GM18519 (cell line): ENCODE measurements around the gene KCNAB1.
"Not testable (repeated sequence)": the region's sequence is repeated elsewhere in the genome, so short reads cannot be mapped to it uniquely, and the experiment has no call there.

Experiments
- ATAC-seq: cut with Tn5 transposase; IDR thresholded peaks from one replicate; pipeline ENCODE4 v1.9.1; 2021; ENCODE audit warnings: mild to moderate bottlenecking, moderate library complexity; ENCODE audit not compliant: unreplicated experiment, low FRiP score

Gene KCNAB1

GRCh38 chr3:156135921-156136638, 15.7 kb downstream of the KCNAB1 start:
- no peak for ATAC-seq

GRCh38 chr3:156137397-156137796, 17.0 kb downstream of the KCNAB1 start:
- ATAC-seq: not testable (repeated sequence)

GRCh38 chr3:156140001-156140595, 19.7 kb downstream of the KCNAB1 start:
- no peak for ATAC-seq

GRCh38 chr3:156142702-156143101, 22.3 kb downstream of the KCNAB1 start:
- ATAC-seq: no peak

- ATAC-seq: no peak
Observed at GRCh38 chr3:156143136-156143535, 22.8 kb downstream of the KCNAB1 start.

- ATAC-seq: no peak
Observed at GRCh38 chr3:156144060-156144459, 23.7 kb downstream of the KCNAB1 start.

DNA sequence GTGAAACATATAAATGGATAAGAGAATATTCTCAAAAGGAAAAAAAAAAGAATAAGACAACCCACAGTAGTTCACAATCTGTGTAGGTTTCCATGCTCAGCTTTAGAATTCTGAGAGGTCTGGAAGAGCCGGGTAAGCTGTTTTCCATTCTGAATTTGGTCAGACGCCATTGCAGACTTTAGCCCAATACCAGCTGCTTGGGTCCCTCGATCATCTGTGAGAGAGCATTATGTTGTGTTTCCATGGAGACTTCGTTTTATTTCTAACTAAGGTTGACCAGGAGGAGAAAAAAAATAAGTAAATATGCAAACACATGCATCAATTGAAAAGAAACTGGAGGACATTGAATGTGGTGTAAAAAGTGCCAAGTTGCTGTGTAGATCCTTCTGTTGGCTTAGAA, 25.5 kb downstream of the KCNAB1 start:
- no peak for ATAC-seq

GRCh38 chr3:156148345-156148945, 28.1 kb downstream of the KCNAB1 start:
- ATAC-seq: no peak

DNA sequence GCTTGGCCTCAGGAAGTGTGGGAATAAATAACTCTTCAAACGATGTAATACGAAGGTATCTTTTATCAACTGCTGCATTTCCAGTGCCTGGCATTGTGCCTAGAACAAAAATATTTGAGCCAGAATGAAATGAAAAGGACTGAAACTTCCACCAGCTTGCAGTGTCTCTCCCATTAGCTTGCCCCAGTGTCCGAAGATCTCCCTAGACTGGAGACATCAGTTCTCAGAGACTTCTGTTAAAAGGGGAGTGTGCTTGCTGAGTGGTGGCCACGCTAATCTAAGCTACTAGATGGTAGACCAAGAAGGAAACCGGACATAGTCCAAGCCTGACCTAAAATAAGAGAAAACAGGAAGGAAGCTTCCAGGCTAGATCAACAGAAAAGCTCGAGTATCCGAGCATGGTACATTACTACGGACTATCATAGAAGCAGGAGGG, 28.6 kb downstream of the KCNAB1 start:
- ATAC-seq: no peak

- ATAC-seq: no peak
Observed at GRCh38 chr3:156149876-156150275, 29.5 kb downstream of the KCNAB1 start.

GRCh38 chr3:156150434-156151066, 30.2 kb downstream of the KCNAB1 start:
- no peak for ATAC-seq

DNA sequence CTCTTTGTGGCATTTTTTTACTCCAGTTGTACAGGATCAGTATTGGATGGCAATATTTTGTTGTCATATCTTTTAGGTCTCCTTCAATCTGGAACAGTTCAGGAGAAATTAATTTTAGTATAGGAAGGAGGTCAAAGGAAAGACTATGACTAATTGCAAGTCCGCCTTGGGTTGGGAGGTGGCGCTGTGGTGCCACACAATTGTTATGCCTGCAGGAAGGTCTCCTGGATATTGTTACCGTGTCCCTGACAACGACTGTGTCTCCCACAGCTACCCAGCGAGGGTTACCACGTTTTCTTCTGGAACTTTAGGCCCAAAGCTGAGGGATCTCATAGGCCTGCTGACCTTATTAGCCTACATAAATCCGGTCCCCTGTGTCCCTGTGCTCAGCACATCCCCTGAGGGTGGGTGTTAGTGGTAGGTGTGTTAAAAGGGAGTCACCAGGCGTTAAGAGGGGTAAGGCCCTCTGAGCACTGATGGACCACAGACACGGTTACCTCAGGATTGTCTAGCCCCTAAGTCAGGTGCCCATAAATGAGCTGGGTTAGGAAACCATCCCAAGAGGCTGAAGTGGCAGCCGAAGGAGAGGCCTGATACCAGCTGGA, 31.5 kb downstream of the KCNAB1 start:
- ATAC-seq: peak; percentile 57

DNA sequence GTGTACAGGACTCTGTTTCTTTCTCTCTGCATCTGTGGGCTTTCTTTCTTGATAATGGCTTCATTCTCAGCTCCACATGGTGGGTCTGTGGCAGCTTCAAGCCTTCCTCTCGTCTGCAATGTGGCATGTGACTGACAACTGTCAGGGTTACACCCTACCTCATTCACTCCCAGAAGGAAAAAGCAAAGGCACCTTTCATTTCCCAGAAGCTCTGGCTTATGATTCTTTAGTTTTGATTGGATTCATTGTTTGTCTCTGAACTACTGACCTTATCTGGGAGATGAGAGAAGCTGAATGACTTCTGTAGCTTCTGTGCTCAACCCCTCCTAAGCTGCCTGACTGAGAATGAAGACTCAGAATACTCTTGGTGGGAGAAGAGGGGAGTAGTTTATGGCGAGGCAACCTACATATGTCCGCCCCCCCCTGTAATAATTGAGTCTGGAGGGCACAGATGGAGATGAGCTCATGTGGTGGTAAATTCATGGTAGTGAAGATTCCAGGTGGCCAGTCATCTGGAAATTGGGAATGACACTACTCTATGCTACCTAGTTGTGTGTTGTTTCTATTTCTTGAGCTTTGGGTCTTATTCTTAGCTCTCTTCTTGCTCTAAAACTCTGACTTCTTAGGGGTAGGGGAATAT, 38.4 kb downstream of the KCNAB1 start:
- ATAC-seq: no peak

- peak; percentile 75 for ATAC-seq
Observed at GRCh38 chr3:156160647-156161046, 40.3 kb downstream of the KCNAB1 start.

DNA sequence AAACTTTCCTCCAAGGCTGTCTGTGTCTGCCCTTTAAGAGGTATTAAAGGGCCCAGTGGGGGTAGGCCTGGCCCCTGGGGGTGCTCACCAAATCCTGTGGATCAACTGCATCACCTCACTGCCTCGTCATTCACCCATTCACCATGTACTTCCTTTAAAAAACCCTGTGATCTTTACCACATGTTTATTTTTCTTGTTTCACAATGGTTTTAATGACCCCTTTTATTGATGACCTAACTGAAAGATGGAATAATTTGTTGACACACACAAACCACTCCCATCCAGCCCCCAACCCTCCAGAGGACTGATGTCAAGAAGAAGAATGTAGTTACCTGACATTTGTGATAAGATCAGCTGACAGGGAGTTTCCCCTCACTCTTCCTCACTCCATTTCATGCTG, 40.8 kb downstream of the KCNAB1 start:
- ATAC-seq: no peak

- no peak for ATAC-seq
Observed at GRCh38 chr3:156163848-156164247, 43.5 kb downstream of the KCNAB1 start.

- ATAC-seq: no peak
Observed at GRCh38 chr3:156166808-156167207, 46.4 kb downstream of the KCNAB1 start.

GRCh38 chr3:156170571-156170970, 50.2 kb downstream of the KCNAB1 start:
- ATAC-seq: no peak

DNA sequence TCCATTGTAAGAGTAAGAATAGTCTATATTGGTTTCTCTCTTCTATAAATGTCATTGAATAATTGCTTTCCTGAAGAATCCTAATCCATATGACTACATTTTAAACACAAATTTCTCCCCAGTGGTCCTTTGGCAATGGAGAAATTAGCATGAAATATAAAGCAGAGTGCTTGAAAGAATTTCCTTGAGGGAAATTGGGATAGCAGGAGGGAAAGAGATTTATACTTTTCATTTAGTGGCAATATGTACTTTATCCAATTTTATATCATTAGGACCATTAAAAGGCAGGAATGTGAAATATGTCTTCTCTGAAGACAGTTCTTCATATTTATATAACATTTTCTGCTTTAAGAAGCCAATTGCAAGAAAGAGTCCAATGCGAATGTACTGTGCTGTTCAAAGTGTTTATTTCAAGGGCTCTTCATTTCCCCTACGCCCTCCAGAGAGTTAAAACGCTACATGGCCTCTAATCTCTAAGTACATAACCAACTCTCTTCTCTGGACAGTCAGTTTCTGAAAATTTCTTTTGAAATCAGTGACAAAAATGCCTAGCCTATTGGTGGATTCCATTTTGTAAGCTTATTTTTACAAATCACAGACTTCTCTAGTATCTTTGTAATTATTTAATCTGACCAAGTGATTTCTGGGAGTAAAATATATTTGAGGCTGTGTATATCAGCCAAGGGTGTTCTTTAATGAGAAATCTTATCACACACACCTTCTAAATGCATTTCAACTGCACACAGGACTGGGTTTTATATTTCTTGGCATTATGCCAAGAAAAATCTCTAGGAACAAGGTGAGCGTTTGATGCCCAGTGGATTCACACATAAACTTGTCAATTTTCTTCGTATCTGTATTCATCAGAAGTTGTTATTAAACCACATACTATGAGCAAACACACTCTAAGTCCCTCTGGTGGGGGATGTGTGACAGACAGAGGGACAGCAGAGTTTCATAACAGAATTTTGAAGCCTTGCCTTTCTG, 51.2 kb downstream of the KCNAB1 start:
- no peak for ATAC-seq
